ENCODE results near the gene FAM81A.
"Not testable (repeated sequence)": the region's sequence is repeated elsewhere in the genome, so short reads cannot be mapped to it uniquely, and the experiment has no call there.

GRCh38 chr15:59475161-59475560 is 37.2 kb downstream of the FAM81A start:
- TF ChIP-seq CTCF, POLR2A (IDR thresholded peaks at IDR 0.05): not testable (repeated sequence)
